ENCODE data around the gene ZNF423.

The ZNF423 gene

DNA sequence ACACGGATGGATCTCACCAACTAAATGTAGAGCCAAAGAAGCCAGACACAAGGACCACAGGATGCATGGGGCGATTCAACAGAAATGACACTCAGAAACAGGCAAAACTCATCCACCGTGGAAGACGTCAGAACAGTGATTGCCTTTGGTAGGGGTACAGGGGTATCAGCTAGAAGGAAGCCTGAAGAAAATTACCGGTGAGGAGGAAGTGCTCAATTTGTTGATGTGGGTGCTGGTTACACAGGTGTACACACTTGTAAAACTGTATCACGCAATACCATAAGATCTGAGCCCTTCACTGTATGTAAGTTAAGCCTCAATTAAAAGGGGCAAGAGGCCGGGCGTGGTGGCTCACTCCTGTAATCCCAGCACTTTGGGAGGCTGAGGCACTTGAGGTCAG lies 256.2 kb downstream of the ZNF423 start:
- no peak for DNase-seq (ENCODE audit: low spot score)

DNA sequence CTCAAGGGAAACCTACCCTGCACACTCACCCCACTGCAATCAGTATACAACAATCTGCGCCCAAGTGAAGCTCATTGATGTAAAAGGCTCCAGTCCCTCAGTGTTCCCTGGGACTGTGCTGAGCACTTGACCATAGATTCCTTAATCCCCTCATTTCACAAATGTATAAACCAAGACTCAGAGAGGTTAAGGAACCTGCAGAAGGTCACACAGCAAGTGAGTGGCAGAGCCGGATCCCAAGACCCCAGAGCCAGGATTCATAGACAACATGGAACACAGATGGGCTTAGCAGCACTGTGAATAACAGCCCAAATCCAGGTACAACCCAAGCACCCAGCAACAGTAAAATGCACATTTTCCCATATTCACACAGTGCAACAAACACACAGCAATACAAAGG lies 256.6 kb downstream of the ZNF423 start:
- no peak for DNase-seq (ENCODE audit: low spot score)

DNA sequence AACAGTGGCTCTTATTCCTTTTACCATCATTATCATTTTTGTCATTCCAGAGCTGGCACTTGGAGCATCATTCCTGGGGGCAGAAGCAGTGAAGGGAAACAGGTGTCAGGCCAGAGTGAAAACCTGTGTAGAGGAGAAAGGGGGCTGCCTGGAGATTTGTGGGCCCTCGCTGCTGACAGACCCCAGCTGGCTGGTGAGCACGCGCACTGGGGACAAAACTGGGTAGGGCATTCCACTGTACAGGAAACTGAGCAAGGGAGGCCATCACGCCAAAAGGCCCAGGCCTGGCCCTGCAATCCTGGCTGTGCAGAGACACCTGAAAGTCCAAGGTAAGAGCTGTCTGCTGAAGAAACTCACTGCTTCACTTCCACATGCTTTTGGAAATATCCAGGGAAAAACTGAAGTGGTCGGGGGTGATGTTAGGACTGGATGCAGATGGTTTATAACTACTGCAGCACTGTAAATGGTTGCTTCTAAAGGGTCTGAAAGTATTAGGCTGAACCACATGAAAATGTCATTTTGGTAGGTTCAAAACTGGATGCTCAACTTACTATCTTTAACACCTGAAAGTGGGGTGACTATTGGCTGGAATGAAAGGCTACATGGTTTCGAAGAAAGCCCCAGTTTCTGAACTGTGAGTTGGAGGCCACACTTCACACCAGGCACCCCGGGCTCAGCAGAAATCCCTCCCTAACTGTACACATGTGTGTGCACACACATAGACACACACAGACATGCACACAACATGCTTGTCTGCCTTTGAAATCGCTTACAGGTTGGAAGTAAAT lies 257.3 kb downstream of the ZNF423 start:
- DNase-seq (ENCODE audit: low spot score), result no peak

GRCh38 chr16:49597796-49598195 lies 258.1 kb downstream of the ZNF423 start:
- no peak for DNase-seq (ENCODE audit: low spot score)

GRCh38 chr16:49596648-49597291 lies 259.1 kb downstream of the ZNF423 start:
- DNase-seq (ENCODE audit: low spot score), result no peak

DNA sequence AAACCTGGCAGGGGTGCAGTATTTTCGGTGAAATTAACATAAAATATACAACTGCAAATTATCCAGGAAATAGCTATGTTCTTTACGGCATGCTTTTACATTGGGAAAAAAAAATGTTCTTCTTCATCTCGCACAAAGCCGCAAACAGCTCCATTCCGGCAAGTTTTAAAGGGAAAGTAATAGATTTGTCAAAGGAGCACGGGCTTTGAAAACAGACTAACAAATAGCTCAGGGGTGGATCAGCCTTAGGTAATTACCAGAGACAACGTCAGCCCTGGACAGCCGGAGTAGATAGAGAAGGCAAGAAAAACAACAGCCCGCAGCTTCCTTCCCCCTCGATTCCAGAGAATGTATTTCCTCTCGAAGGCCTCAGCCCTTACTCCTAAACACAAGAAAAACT lies 259.8 kb downstream of the ZNF423 start:
- no peak for DNase-seq (ENCODE audit: low spot score)

DNA sequence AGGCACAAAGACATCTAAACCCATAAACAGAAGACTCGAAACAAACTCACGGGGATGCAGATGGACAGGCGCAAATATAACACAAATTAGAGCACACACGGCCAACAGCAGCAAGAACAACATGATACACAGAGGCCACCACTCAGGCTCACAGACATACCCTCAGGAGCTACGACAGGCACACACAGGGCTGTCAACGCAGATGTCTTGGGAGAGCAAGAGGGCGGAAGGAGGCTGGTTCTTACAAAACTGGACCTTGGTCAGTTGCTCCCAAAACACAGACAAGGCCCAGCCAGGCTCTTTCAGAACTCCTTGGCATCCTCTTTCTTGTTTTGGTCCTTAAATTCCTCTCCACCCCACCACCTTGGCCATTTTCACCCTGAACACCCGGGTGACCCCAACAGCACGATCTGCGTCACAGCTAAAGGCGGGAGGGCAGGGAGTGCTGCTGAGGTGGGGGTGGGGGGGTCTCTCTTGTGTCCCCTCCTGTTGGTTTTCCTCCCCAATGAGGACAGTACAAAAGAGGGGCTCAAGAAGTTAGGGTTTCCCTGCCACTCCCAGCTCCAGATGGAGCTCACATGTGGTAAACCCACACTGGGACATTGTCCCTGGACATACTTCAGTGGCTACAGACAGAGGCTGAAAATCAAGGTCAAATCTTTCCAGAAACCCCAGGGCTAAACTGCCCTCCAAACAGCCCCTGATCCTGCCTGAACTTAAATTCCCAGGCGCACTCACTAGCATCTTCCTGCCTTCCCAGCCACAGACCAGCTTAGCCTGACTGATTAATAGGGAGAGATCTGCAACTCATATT lies 261.0 kb downstream of the ZNF423 start:
- DNase-seq (ENCODE audit: low spot score), result no peak

GRCh38 chr16:49594153-49594552 lies 261.8 kb downstream of the ZNF423 start:
- no peak for DNase-seq (ENCODE audit: low spot score)

DNA sequence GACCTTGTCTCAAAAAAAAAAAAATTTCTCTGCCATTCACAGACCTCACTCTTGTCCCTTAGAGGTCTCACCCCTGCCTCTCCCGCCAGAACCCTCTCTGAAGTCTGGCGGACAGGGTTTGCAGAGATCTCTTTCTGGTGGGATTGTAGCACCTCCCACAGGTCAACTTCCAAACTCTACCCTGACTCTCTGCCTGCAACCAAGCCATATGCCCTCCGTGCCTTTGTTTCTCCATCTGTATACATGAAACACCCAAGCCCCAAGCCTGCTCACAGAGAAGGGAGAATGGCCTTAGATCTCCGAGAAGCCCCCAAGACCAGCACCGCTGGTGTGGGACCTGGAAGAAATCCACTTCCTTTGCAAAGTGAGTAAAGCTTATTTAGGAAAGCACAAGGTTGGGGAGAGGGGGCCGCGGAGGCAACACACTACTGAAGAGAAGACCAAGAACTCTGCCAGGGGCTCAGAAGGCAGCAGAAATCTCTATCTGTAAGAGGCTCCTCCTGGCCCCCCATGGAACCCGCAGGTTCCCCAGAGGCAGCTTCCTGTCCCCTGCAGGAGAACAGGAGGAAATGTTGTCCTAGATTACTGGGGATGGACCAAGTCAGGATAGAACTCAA lies 262.4 kb downstream of the ZNF423 start:
- no peak for DNase-seq (ENCODE audit: low spot score)

DNA sequence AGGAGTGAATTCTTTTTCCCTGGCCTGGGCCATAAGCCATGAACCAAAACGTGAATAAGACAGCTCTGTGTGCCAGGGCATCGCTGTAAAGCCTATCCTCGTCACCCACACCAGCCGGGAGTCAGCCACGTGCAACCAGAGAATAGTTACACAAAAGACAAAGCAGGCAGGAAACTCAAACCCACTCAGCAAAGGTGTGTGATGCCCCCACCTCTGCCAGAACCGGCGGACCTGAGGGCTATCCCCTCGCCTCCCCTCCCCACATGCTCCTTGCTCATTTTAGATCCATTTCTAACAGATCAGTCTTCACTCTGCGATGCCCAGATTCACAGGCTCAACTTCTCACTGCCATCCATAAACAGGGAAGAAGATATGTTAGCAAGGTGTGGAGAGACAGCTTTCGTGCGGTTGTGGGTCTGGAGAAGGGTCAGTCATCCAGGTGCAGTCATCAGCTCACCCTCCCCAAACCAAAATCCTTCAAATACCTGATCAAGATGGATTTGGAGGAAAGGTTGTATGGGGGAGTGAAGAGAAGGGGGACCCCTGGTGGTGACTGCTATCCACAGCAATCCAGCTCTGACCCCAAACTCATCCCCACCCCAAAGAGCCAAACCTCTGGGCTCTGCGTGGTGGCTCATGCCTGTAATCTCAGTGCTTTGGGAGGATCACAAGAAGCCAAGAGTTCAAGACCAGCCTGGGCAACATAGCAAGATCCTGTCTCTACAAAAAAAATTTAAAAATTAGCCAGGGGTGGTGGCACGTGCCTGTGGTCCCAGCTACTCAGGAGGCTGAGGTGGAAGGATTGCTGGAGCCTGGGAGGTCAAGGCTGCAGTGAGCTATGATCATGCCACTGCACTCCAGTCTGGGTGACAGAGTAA lies 263.1 kb downstream of the ZNF423 start:
- DNase-seq (ENCODE audit: low spot score), result no peak

GRCh38 chr16:49590166-49590871 lies 265.6 kb downstream of the ZNF423 start:
- DNase-seq (ENCODE audit: low spot score), result no peak

- no peak for DNase-seq (ENCODE audit: low spot score)
These were observed 266.3 kb downstream of the ZNF423 start for GRCh38 chr16:49589544-49590031.

DNA sequence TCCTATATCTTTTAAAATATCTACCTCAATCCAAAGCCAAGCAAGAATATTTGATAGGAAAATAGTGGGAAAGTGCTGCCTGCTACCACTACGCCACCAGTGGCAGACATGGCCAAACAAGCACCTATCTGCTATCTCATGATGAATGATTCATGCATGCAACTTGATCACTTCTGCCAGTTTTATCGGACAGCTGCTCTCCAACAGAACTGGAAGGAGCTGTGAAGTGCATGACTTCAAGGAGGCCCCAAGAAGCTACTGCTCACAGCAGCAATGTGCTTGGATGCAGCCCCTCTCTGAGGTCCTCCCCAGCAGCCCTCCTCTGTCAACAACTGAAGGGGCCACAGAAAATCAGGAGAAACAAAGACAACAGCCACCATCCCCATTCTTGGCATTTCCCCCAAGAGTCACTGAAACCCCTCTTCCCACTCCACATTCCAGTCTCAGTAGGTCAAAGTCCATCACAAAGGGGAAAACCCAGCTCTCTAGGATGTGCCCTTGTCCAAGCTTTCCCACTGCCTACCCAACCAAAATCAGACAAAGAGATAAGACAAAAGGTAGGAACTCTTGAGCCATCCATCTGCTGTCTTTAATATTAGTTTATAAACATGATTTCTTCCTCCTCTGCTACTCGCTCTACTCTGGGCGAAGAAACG lies 267.1 kb downstream of the ZNF423 start:
- no peak for DNase-seq (ENCODE audit: low spot score)

DNA sequence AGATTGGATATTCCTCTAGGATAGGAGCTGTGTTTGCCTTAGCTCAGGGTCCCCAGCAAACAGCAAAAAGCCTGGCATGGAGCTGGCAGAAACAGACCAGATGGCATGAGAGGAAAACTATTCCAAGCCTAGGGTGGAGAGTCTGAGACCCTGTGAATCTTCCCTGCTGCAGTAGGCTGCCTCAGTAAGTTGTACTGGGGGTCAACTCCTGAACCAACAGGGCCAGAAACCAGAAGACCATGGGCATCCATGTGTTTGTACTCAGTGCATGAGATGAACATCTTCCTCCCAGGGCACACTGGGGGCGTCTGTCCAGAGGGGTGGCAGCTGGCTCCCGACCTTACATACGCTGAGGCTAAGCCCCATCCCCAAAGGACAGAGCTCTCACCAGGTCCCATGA lies 267.9 kb downstream of the ZNF423 start:
- DNase-seq (ENCODE audit: low spot score), result no peak

DNA sequence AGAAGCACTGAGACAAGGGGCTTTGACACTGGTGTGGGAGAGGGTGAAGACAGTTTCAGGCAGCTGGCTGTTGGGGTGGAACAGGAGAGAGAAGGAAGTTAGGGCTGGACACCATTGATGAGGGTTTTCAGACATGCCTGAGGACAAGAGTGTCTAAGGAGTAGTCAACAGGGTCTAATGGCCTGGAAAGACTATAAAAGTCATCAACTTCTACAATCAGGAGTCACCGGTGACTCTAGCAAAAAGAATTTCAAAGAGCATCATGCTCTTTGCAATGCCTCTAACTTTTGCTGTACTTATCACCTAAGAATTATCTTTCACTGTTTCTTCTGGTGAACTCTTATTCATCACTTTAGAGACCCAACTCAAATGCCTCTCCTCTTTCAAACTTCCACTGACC lies 268.4 kb downstream of the ZNF423 start:
- DNase-seq (ENCODE audit: low spot score), result no peak

DNA sequence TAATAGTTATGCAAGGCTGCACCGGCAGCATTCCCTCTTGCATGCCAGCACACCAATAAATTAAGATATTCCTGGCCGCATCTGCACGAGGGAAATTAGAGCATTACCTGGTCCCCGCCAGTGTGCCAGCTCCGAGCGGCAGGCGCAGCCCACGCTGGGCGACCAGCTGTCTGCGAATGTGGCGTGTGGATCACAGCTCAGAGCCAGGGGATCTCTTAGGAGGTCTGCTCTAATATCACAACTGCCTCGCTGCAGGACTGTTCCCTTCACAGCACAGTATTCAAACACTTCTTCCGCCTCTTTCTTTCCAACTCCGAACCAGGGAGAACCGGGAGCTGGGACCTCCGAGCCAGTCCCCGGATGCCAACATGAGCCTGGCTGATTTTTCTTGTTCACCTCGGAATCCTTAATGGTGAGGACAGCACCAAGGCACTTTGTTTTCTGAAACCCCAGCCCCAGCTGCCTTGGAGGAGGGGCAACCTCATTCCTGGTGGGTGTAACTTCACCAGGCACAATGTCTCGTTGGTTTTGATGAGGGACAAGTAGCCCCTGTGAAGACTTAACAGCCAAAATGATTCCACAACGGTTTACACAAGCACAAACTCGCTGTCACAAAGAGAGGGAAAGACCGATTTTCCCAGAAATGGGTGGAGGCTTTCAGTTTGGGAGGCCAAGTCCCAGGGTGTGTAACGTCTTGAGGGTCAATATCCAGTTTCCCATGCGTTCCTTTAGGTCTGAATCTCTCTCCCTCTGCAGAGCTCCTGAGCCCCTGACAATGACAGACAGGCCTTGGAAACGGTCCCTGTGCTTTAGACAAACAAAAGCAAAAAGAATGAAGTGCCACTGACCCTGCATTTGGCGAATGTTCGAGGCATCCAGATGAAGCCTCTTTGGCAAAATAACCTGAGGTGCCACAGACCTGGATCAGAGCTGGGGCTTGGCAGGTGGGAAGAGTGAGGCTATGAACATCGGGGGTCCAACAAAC lies 269.2 kb downstream of the ZNF423 start:
- DNase-seq (ENCODE audit: low spot score), result no peak

- DNase-seq (ENCODE audit: low spot score), result no peak
These were observed 270.6 kb downstream of the ZNF423 start for GRCh38 chr16:49585143-49585832.

DNA sequence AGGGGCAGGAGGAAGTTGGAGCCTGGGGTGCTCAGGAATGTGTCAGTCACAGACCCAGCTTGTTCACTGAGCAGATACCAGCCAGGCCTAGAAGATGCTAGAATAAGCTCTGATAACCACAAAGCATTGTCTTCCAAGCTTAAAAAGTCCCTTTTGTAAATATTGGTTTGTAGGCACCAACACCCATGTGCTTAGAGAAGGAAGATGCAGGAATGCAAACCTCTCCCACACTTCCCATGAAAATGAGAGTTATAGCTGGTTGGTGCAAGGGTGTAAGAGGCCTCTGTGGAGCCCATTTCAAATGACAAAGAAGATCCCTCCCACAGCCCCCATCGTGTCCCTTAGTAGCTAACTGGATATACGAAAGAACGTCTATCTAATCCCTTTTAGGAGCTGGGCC lies 272.0 kb downstream of the ZNF423 start:
- no peak for DNase-seq (ENCODE audit: low spot score)

All from hematopoietic multipotent progenitor cell treated with erythropoietin and hydrocortisone succinate and interleukin-3 and kit ligand, for 17 days (in vitro differentiated cells).